Epithelial cell of proximal tubule (primary cell): ENCODE data around the gene GRIP1. TPM values are rescaled to one million over a fixed set of nuclear protein-coding genes. Genes with fewer than 3 reads are reported as not detected.
A peak's percentile ranks its signal among the peaks of the same experiment; 100 is the strongest.

ENCODE experiments used
- DNase-seq: peaks from one replicate; pipeline ENCODE4 v3.0.0-alpha.2; 2011; ENCODE audit warnings: low read depth
- H3K4me3 ChIP-seq: 2 replicates; pipeline ENCODE4 v1.5.1; 2011; ENCODE audit warnings: low read depth, mild to moderate bottlenecking, low read length
- CTCF ChIP-seq: conservative IDR thresholded peaks from 2 replicates; pipeline ENCODE4 v1.5.1; 2012; ENCODE audit warnings: low read depth, mild to moderate bottlenecking, low read length
- total RNA-seq: library from RNA; depleted of rRNA; stranded (reverse); fragments of >200 nt; gene quantifications from 2 replicates; pipeline ENCODE4 v1.2.3, GENCODE V29; 2015

Gene GRIP1
- total RNA-seq, 1 donor from 2014 or later: 1.5 TPM

- no peak for TF ChIP-seq CTCF
- DNase-seq: no peak
- no peak overlapping the region for H3K4me3 ChIP-seq
Observed at GRCh38 chr12:66430106-66430505, 248.8 kb downstream of the GRIP1 start.

DNA sequence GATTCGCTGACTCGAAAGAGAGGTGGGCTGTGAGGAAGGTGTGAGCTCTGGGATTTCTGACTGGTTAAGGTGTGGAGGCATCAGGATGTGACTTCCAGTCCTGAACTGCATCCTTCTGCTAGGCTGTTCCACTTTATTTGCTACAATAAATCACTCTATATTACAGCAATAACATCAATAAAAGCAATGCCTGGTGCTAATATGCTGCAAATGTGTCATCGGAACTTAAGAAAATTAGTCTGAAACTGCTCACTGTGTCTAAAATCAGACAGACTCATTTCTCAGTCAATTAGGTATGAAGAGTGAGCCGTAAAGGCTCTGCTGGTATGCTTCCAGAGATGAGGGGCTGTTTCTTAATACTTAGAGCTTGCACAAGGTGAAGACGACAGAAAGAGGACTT, 250.0 kb downstream of the GRIP1 start:
- no peak for TF ChIP-seq CTCF
- H3K4me3 ChIP-seq: no peak overlapping the region
- no peak for DNase-seq

- DNase-seq: no peak
- no peak overlapping the region for H3K4me3 ChIP-seq
- no peak for TF ChIP-seq CTCF
Observed at GRCh38 chr12:66428261-66428660, 250.6 kb downstream of the GRIP1 start.

DNA sequence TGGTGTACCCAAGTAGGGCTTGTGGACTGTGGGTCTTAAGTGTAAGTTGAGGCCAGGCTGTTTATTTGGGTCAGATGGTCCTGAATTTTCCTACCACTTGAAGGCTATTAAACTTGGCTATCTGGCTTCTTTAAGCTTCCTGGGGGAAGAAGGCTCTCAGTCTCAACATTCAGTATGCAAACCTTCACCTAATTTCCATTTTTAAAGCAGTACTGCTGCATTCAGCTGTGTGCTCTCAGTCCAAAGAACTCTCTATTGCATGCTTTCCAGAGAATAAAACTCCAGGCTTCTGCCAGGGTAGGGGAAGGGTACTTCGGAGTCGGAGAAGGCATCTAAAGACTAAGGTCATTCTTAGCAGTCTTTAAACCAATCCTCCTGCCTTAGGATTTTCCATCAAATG, 252.2 kb downstream of the GRIP1 start:
- DNase-seq: no peak
- TF ChIP-seq CTCF: no peak
- H3K4me3 ChIP-seq: no peak overlapping the region

DNA sequence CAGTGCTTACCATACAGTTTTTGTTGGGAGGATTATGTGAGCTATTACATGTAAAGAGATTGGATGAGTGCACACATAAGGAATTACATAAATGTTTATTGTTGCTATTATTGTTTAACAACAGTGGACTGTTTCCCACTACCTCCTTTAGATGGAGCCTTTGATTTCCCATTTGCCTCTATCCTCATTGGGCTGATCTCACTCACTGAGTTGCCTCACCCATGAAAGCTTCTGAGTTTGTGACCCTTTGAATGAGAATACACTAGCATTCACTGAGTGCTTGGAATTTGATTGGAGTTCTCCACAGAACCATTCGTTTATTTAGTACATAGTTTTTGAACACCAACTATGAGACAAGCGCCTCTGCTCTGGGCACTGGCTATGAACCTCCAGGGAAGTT, 255.6 kb downstream of the GRIP1 start:
- TF ChIP-seq CTCF: peak; percentile 21
- no peak overlapping the region for H3K4me3 ChIP-seq
- no peak for DNase-seq

DNA sequence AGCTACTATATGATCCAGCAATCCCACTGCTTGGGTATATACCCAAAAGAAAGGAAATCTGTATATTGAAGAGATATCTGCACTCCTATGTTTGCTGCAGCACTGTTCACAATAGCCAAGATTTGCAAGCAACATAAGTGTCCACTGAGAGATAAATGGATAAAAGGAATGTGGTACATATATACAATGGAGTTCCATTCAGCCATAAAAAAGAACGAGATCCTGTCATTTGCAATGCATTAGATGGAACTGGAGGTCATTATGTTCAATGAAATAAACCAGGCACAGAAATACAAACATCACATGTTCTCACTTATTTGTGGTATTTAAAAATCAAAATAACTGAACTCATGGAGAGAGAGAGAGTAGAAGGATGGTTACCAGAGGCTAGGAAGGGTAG, 260.0 kb downstream of the GRIP1 start:
- no peak for TF ChIP-seq CTCF
- no peak for DNase-seq
- no peak overlapping the region for H3K4me3 ChIP-seq

GRCh38 chr12:66417217-66417616, 261.7 kb downstream of the GRIP1 start:
- no peak overlapping the region for H3K4me3 ChIP-seq
- DNase-seq: no peak
- TF ChIP-seq CTCF: no peak
